HepG2 (cell line): ENCODE results near the gene BPIFB2. TPM values are rescaled to one million over a fixed set of nuclear protein-coding genes. Genes with fewer than 3 reads are reported as not detected.

Experiments
- DNMT1 ChIP-seq: sonication (generic); formaldehyde crosslinking; IDR thresholded peaks from 2 replicates; pipeline ENCODE4 v1.5.1; 2020; ENCODE audit warnings: mild to moderate bottlenecking, missing genetic modification reagents
- EHMT2 ChIP-seq: fragments of 200-600 bp; sonication (generic); IDR thresholded peaks from 2 replicates; pipeline ENCODE4 v1.7.0; 2017; ENCODE audit warnings: antibody characterized with exemption, low read depth, low read length, borderline replicate concordance
- FOSL2 ChIP-seq: sonication (generic); formaldehyde crosslinking; IDR thresholded peaks from 2 replicates; pipeline ENCODE4 v1.4.0; 2020; ENCODE audit warnings: missing genetic modification reagents
- HNRNPLL ChIP-seq: fragments of 200-400 bp; formaldehyde crosslinking; IDR thresholded peaks from 2 replicates; pipeline ENCODE4 v1.6.1; 2017; ENCODE audit warnings: mild to moderate bottlenecking, low read depth, low read length; ENCODE audit not compliant: poor library complexity, severe bottlenecking
- MAF1 ChIP-seq: sonication (generic); formaldehyde crosslinking; IDR thresholded peaks from 2 replicates; pipeline ENCODE4 v1.5.0; 2020; ENCODE audit warnings: missing genetic modification reagents, borderline replicate concordance
- MTA3 ChIP-seq: sonication (generic); formaldehyde crosslinking; IDR thresholded peaks from 2 replicates; pipeline ENCODE4 v1.4.0; 2020; ENCODE audit warnings: missing genetic modification reagents
- NFKBIZ ChIP-seq: IDR thresholded peaks from 2 replicates; pipeline ENCODE4 v1.6.1; 2018; ENCODE audit warnings: missing genetic modification reagents, missing compliant biosample characterization
- POGZ ChIP-seq: sonication (generic); formaldehyde crosslinking; IDR thresholded peaks from 2 replicates; pipeline ENCODE4 v1.4.0; 2020; ENCODE audit warnings: mild to moderate bottlenecking, missing genetic modification reagents
- SRSF4 ChIP-seq: fragments of 200-400 bp; formaldehyde crosslinking; IDR thresholded peaks from one replicate; pipeline ENCODE4 v1.6.1; 2018; ENCODE audit warnings: mild to moderate bottlenecking, low read depth, low read length, moderate library complexity; ENCODE audit not compliant: poor library complexity, severe bottlenecking
- TBP ChIP-seq: sonication (generic); formaldehyde crosslinking; IDR thresholded peaks from 2 replicates; pipeline ENCODE4 v1.5.0; 2020; ENCODE audit warnings: missing genetic modification reagents
- ZBTB4 ChIP-seq: sonication (generic); formaldehyde crosslinking; IDR thresholded peaks from 2 replicates; pipeline ENCODE4 v1.4.0; 2020; ENCODE audit warnings: missing genetic modification reagents, mild to moderate bottlenecking, borderline replicate concordance
- ZNF235 ChIP-seq: sonication (generic); formaldehyde crosslinking; IDR thresholded peaks from 2 replicates; pipeline ENCODE4 v1.8.1; 2023; ENCODE audit warnings: mild to moderate bottlenecking, missing genetic modification reagents, borderline replicate concordance
- ZNF329 ChIP-seq: sonication (generic); formaldehyde crosslinking; IDR thresholded peaks from 2 replicates; pipeline ENCODE4 v1.9.0; 2021; ENCODE audit warnings: low read depth, mild to moderate bottlenecking, missing genetic modification reagents
- ZNF431 ChIP-seq: sonication (generic); formaldehyde crosslinking; IDR thresholded peaks from 2 replicates; pipeline ENCODE4 v1.9.0; 2022; ENCODE audit warnings: missing genetic modification reagents, low read depth, mild to moderate bottlenecking, borderline replicate concordance
- ZNF441 ChIP-seq: sonication (generic); formaldehyde crosslinking; IDR thresholded peaks from 2 replicates; pipeline ENCODE4 v1.7.0; 2021; ENCODE audit warnings: missing genetic modification reagents, borderline replicate concordance
- ZNF558 ChIP-seq: sonication (generic); formaldehyde crosslinking; IDR thresholded peaks from 2 replicates; pipeline ENCODE4 v1.9.0; 2022; ENCODE audit warnings: mild to moderate bottlenecking, missing genetic modification reagents, borderline replicate concordance
- ZNF816 ChIP-seq: sonication (generic); formaldehyde crosslinking; IDR thresholded peaks from 2 replicates; pipeline ENCODE4 v1.8.0; 2022; ENCODE audit warnings: missing genetic modification reagents, mild to moderate bottlenecking, borderline replicate concordance
- polyA plus RNA-seq, 8 experiments: library from polyadenylated mRNA; depleted of rRNA in 3 of 8; stranded (reverse) in 7 of 8; unstranded in 1 of 8; fragments of >200 nt; fragmentation: Illumina TruSeq in 4 of 8; extraction: Trizol in 4 of 8; gene quantifications; 2 replicates each; pipeline versions ENCODE4 v1.2.1 to v1.2.3, GENCODE V29; 2011 to 2016; ENCODE audit warnings: low read depth in 4 of 8, missing spikeins in 1 of 8, mixed read lengths in 1 of 8; ENCODE audit not compliant: insufficient read depth in 1 of 8
- total RNA-seq, 5 experiments: library from RNA; depleted of rRNA; stranded (reverse); fragments of >200 nt; fragmentation: Illumina TruSeq; extraction: Trizol; gene quantifications; 2 replicates each; pipeline ENCODE4 v1.2.3, GENCODE V29; 2016; ENCODE audit warnings: low read depth in 1 of 5
- TF ChIP-seq, protein P1 (sequence below): sonication (generic); formaldehyde crosslinking; conservative IDR thresholded peaks from 2 replicates; pipeline ENCODE4 v1.4.0; 2020; ENCODE audit warnings: missing genetic modification reagents
- TF ChIP-seq, protein P2 (sequence below): sonication (generic); formaldehyde crosslinking; IDR thresholded peaks from 2 replicates; pipeline ENCODE4 v1.4.0; 2020; ENCODE audit warnings: missing genetic modification reagents
- TF ChIP-seq, protein P3 (sequence below): sonication (generic); formaldehyde crosslinking; IDR thresholded peaks from 2 replicates; pipeline ENCODE4 v1.4.0; 2020; ENCODE audit warnings: missing genetic modification reagents, borderline replicate concordance

Gene BPIFB2
- total and polyA plus RNA-seq, 2 of the 13 experiments (the other 11 are each of a cell fraction or from before 2014, with no cell fraction given) = 54.5 to 902 TPM

GRCh38 chr20:33008336-33009213 lies 1.1 kb downstream of the BPIFB2 start (continued):
- TF ChIP-seq, protein P1, sequence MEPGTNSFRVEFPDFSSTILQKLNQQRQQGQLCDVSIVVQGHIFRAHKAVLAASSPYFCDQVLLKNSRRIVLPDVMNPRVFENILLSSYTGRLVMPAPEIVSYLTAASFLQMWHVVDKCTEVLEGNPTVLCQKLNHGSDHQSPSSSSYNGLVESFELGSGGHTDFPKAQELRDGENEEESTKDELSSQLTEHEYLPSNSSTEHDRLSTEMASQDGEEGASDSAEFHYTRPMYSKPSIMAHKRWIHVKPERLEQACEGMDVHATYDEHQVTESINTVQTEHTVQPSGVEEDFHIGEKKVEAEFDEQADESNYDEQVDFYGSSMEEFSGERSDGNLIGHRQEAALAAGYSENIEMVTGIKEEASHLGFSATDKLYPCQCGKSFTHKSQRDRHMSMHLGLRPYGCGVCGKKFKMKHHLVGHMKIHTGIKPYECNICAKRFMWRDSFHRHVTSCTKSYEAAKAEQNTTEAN (CRISPR knock-in tag) = peak; percentile 96
- TF ChIP-seq FOSL2 (CRISPR knock-in tag) = 0 out of 2 replicates have a peak, but pooled peaks have one; percentile 27
- peak; percentile 54 for TF ChIP-seq HNRNPLL
- 0 out of 2 replicates have a peak, but pooled peaks have one; percentile 12 for TF ChIP-seq ZNF235 (CRISPR knock-in tag)
- no peak for TF ChIP-seq TBP (CRISPR knock-in tag)
- TF ChIP-seq SRSF4 = no peak
- TF ChIP-seq ZNF441 = 0 out of 2 replicates have a peak, but pooled peaks have one; percentile 19
- peak; percentile 79; the same call in 1 of the 2 replicates for TF ChIP-seq ZNF431 (CRISPR knock-in tag)
- no peak for TF ChIP-seq ZNF329 (CRISPR knock-in tag)
- TF ChIP-seq DNMT1 (CRISPR knock-in tag) = 0 out of 2 replicates have a peak, but pooled peaks have one; percentile 22
- 0 out of 2 replicates have a peak, but pooled peaks have one; percentile 5 for TF ChIP-seq ZNF816
- TF ChIP-seq, protein P2, sequence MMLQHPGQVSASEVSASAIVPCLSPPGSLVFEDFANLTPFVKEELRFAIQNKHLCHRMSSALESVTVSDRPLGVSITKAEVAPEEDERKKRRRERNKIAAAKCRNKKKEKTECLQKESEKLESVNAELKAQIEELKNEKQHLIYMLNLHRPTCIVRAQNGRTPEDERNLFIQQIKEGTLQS (CRISPR knock-in tag) = peak; percentile 31; the same call in 1 of the 2 replicates
- peak; percentile 33; the same call in 1 of the 2 replicates for TF ChIP-seq ZNF558 (CRISPR knock-in tag)
- TF ChIP-seq, protein P3, sequence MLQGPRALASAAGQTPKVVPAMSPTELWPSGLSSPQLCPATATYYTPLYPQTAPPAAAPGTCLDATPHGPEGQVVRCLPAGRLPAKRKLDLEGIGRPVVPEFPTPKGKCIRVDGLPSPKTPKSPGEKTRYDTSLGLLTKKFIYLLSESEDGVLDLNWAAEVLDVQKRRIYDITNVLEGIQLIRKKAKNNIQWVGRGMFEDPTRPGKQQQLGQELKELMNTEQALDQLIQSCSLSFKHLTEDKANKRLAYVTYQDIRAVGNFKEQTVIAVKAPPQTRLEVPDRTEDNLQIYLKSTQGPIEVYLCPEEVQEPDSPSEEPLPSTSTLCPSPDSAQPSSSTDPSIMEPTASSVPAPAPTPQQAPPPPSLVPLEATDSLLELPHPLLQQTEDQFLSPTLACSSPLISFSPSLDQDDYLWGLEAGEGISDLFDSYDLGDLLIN = peak; percentile 82; the same call in 1 of the 2 replicates
- TF ChIP-seq MAF1 = 0 out of 2 replicates have a peak, but pooled peaks have one; percentile 27
- 0 out of 2 replicates have a peak, but pooled peaks have one; percentile 14 for TF ChIP-seq NFKBIZ (CRISPR knock-in tag)
- no peak for TF ChIP-seq EHMT2
- 0 out of 2 replicates have a peak, but pooled peaks have one; percentile 25 for TF ChIP-seq POGZ (CRISPR knock-in tag)
- no peak for TF ChIP-seq MTA3 (CRISPR knock-in tag)
- no peak; the same call in 1 of the 2 replicates for TF ChIP-seq ZBTB4 (CRISPR knock-in tag)
